ENCODE results near the gene SYNPO. TPM values are rescaled to one million over a fixed set of nuclear protein-coding genes. Genes with fewer than 3 reads are reported as not detected.

SYNPO gene
- total RNA-seq, 1 donor from 2014 or later = 829 TPM

- intact Hi-C loops (cut with DNase I) = no loop called here
- DNase-seq (ENCODE audit: low spot score) = no peak
Measured at GRCh38 chr5:150650021-150651006, 9.9 kb downstream of the SYNPO start.

- intact Hi-C loops (cut with DNase I) = no loop called here
- DNase-seq (ENCODE audit: low spot score) = no peak
Measured at GRCh38 chr5:150651382-150651781, 10.9 kb downstream of the SYNPO start.

GRCh38 chr5:150651924-150652671 lies 11.6 kb downstream of the SYNPO start:
- DNase-seq (ENCODE audit: low spot score) = no peak
- intact Hi-C loops (cut with DNase I) = no loop called here

GRCh38 chr5:150653145-150653761 lies 12.8 kb downstream of the SYNPO start:
- intact Hi-C loops (cut with DNase I) = no loop called here
- DNase-seq (ENCODE audit: low spot score) = no peak

GRCh38 chr5:150653762-150654556 lies 13.5 kb downstream of the SYNPO start:
- intact Hi-C loops (cut with DNase I) = loop anchor here (2.0 kb wide), 1 partner anchor 63 kb away; no protein-coding TSS in a partner anchor

GRCh38 chr5:150655221-150655620 lies 14.8 kb downstream of the SYNPO start:
- DNase-seq (ENCODE audit: low spot score) = no peak
- intact Hi-C loops (cut with DNase I) = loop anchor here (2.0 to 5.0 kb wide), 2 partner anchors 64 to 367 kb away; partner anchors contain the start of gene GPX3

More at GRCh38 chr5:150653762-150654556, 13.5 kb downstream of the SYNPO start:
- no peak for DNase-seq (ENCODE audit: low spot score)

- intact Hi-C loops (cut with DNase I) = loop anchor here (1.0 to 5.0 kb wide), 3 partner anchors 41 to 366 kb away; partner anchors contain the start of gene GPX3
- DNase-seq (ENCODE audit: low spot score) = peak; percentile 86
Measured at GRCh38 chr5:150656191-150657132, 16.0 kb downstream of the SYNPO start.

- intact Hi-C loops (cut with DNase I) = loop anchor here (2.0 to 5.0 kb wide), 2 partner anchors 15 to 364 kb away; partner anchors contain the start of gene GPX3
- peak; percentile 71 for DNase-seq (ENCODE audit: low spot score)
Measured at GRCh38 chr5:150658121-150658520, 17.7 kb downstream of the SYNPO start.

- DNase-seq (ENCODE audit: low spot score) = peak; percentile 72
- intact Hi-C loops (cut with DNase I) = loop anchor here (2.0 to 5.0 kb wide), 2 partner anchors 14 to 364 kb away; partner anchors contain the start of gene GPX3
Measured at GRCh38 chr5:150658699-150659265, 18.3 kb downstream of the SYNPO start.

GRCh38 chr5:150659360-150660107 lies 19.1 kb downstream of the SYNPO start:
- peak; percentile 53 for DNase-seq (ENCODE audit: low spot score)
- intact Hi-C loops (cut with DNase I) = loop anchor here (2.0 to 5.0 kb wide), 3 partner anchors 13 to 363 kb away; partner anchors contain the start of gene GPX3

- peak; percentile 75 for DNase-seq (ENCODE audit: low spot score)
- intact Hi-C loops (cut with DNase I) = loop anchor here (5.0 kb wide), 1 partner anchor 37 kb away; no protein-coding TSS in a partner anchor
Measured at GRCh38 chr5:150660108-150660831, 19.8 kb downstream of the SYNPO start.

GRCh38 chr5:150661086-150661485 lies 20.6 kb downstream of the SYNPO start, which contains the start of gene MYOZ3:
Gene MYOZ3 (plus strand): TSS chr5:150661251. CDS start chr5:150662942, 1,691 bp downstream.
- intact Hi-C loops (cut with DNase I) = loop anchor here (5.0 kb wide), 1 partner anchor 36 kb away; no protein-coding TSS in a partner anchor
- DNase-seq (ENCODE audit: low spot score) = peak; percentile 68

- DNase-seq (ENCODE audit: low spot score) = peak; percentile 46
- intact Hi-C loops (cut with DNase I) = loop anchor here (5.0 kb wide), 1 partner anchor 35 kb away; no protein-coding TSS in a partner anchor
Measured at GRCh38 chr5:150661821-150662596, 21.5 kb downstream of the SYNPO start.

GRCh38 chr5:150662731-150663516 lies 22.5 kb downstream of the SYNPO start:
- intact Hi-C loops (cut with DNase I) = loop anchor here (5.0 kb wide), 1 partner anchor 34 kb away; no protein-coding TSS in a partner anchor
- DNase-seq (ENCODE audit: low spot score) = peak; percentile 70
